Measurements from ENCODE around the gene GPRASP2. TPM values are rescaled to one million over a fixed set of nuclear protein-coding genes. Genes with fewer than 3 reads are reported as not detected.
"Not testable (repeated sequence)": the region's sequence is repeated elsewhere in the genome, so short reads cannot be mapped to it uniquely, and the experiment has no call there.

GPRASP2 gene
- total RNA-seq, 3 donors from 2014 or later: 8.0 to 16.2 (median 13.1) TPM

DNA sequence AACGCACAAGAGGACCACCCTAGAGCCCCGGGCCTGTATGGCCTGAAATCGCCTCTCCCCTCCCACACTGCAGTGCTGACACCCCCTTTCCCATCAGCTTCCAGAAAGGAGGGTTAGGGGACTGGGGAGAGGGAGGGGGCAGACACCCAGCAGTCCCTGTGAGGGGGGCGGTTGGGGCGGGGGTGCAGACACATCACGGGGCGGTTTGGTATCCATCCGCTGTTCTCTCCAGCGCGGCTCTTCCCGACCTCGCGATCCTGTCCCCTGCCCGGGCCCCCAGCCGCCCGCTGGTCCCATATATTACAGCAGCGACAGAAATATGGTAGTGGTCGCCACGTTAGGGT lies 404 bp upstream of the GPRASP2 start:
- Histone ChIP-seq H3K27ac (peak overlapping the region; percentile 88 to 92), H3K9me3 (no peaks in the 10 kb centered on the region), H3K36me3 (no peaks in the 10 kb centered on the region), H3K4me1 (no peaks in the 10 kb centered on the region), H3K27me3 (peaks cover 0 to 14% of the 10 kb centered on the region in 2 donors), H3K4me3 (peak overlapping the region; percentile 61 to 82 (median 66))
- DNase-seq (ENCODE audit: low spot score in 2 of 2): no peak
- TF ChIP-seq POLR2AphosphoS5 (IDR thresholded peaks at IDR 0.05) (no peak), POLR2A (IDR thresholded peaks at IDR 0.05) (no peak)
- TF ChIP-seq, protein P1, sequence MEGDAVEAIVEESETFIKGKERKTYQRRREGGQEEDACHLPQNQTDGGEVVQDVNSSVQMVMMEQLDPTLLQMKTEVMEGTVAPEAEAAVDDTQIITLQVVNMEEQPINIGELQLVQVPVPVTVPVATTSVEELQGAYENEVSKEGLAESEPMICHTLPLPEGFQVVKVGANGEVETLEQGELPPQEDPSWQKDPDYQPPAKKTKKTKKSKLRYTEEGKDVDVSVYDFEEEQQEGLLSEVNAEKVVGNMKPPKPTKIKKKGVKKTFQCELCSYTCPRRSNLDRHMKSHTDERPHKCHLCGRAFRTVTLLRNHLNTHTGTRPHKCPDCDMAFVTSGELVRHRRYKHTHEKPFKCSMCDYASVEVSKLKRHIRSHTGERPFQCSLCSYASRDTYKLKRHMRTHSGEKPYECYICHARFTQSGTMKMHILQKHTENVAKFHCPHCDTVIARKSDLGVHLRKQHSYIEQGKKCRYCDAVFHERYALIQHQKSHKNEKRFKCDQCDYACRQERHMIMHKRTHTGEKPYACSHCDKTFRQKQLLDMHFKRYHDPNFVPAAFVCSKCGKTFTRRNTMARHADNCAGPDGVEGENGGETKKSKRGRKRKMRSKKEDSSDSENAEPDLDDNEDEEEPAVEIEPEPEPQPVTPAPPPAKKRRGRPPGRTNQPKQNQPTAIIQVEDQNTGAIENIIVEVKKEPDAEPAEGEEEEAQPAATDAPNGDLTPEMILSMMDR (IDR thresholded peaks at IDR 0.05): no peak
- intact Hi-C loops (cut with DNase I; ENCODE audit: low total_unique reads): no loop called here

DNA sequence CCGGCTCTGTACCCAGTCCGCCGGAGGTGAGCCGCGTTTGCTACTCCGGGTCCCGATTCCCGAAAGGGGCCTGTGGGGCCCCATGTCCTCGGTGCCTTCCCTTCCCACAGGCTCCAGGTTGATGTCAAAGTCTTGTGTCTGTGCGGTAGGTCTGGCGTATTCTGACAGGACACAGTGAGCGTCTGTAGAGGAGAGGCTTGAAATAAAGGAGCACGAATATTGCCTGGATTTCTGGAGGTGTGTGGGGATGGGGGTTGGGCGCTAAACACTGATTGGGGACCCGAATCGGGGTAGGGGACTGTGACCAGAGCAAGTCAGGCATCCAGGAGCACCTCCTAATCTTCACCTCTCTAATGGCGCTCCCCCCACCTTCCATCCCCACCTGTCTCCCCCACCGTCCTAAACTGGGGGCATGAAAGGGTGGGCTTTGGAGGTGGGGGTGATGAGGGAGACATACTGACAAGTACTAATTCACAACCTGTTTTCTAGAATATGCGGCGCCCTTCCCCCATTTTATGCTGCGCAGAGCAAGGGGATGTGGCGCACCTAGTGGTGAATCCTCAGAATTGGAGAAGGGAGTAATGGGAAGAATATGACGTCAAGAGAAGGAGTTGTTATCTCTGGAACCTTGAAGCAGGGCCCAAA lies 855 bp downstream of the GPRASP2 start:
- Histone ChIP-seq H3K4me3 (peak overlapping the region; percentile 61 to 82 (median 66)), H3K27ac (peak overlapping the region; percentile 88 to 92), H3K27me3 (peaks cover 0 to 14% of the 10 kb centered on the region in 2 donors), H3K4me1 (no peaks in the 10 kb centered on the region), H3K36me3 (no peaks in the 10 kb centered on the region), H3K9me3 (no peaks in the 10 kb centered on the region)
- intact Hi-C loops (cut with DNase I; ENCODE audit: low total_unique reads): no loop called here
- peak; percentile 53 to 59 for DNase-seq (ENCODE audit: low spot score in 2 of 2)
- no peak for TF ChIP-seq POLR2A (IDR thresholded peaks at IDR 0.05)
- TF ChIP-seq POLR2AphosphoS5 (IDR thresholded peaks at IDR 0.05): peak in 2 of 3 donors; percentile 36 to 56
- TF ChIP-seq, protein P1 (IDR thresholded peaks at IDR 0.05): peak; percentile 60 to 67 (median 65)

DNA sequence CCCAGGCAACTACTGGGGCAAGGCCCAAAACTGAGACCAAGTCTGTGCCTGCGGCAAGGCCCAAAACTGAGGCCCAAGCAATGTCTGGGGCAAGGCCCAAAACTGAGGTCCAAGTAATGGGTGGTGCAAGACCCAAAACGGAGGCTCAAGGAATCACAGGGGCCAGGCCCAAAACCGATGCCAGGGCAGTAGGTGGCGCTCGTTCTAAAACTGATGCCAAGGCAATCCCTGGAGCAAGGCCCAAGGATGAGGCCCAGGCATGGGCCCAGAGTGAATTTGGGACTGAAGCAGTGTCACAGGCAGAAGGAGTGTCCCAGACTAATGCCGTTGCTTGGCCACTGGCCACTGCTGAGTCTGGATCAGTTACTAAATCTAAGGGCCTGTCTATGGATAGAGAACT lies 2.7 kb downstream of the GPRASP2 start:
- Histone ChIP-seq H3K27ac (no peak overlapping the region), H3K36me3 (no peaks in the 10 kb centered on the region), H3K9me3 (no peaks in the 10 kb centered on the region), H3K27me3 (peaks cover 0 to 14% of the 10 kb centered on the region in 2 donors), H3K4me1 (no peaks in the 10 kb centered on the region), H3K4me3 (no peak overlapping the region)
- intact Hi-C loops (cut with DNase I; ENCODE audit: low total_unique reads): no loop called here
- TF ChIP-seq POLR2A (IDR thresholded peaks at IDR 0.05) (no peak), POLR2AphosphoS5 (IDR thresholded peaks at IDR 0.05) (no peak)
- TF ChIP-seq, protein P1 (IDR thresholded peaks at IDR 0.05): no peak
- DNase-seq (ENCODE audit: low spot score in 2 of 2): no peak

DNA sequence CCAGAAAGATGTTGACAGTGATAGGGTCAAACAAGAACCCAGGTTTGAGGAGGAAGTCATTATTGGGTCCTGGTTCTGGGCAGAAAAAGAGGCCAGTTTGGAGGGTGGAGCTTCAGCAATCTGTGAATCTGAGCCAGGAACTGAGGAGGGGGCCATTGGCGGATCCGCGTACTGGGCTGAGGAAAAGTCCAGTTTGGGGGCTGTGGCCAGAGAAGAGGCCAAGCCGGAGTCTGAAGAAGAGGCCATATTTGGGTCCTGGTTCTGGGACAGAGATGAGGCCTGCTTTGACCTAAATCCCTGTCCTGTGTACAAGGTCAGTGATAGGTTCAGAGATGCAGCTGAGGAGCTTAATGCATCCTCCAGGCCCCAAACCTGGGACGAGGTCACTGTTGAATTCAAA lies 3.7 kb downstream of the GPRASP2 start:
- peaks cover 0 to 14% of the 10 kb centered on the region in 2 donors for H3K27me3 ChIP-seq
- H3K27ac ChIP-seq: no peak overlapping the region
- H3K36me3 ChIP-seq: no peaks in the 10 kb centered on the region
- no peaks in the 10 kb centered on the region for H3K9me3 ChIP-seq
- TF ChIP-seq POLR2AphosphoS5 (IDR thresholded peaks at IDR 0.05) (no peak), POLR2A (IDR thresholded peaks at IDR 0.05) (no peak)
- TF ChIP-seq, protein P1 (IDR thresholded peaks at IDR 0.05): no peak
- no peak overlapping the region for H3K4me3 ChIP-seq
- no peak for DNase-seq (ENCODE audit: low spot score in 2 of 2)
- intact Hi-C loops (cut with DNase I; ENCODE audit: low total_unique reads): no loop called here
- H3K4me1 ChIP-seq: no peaks in the 10 kb centered on the region

DNA sequence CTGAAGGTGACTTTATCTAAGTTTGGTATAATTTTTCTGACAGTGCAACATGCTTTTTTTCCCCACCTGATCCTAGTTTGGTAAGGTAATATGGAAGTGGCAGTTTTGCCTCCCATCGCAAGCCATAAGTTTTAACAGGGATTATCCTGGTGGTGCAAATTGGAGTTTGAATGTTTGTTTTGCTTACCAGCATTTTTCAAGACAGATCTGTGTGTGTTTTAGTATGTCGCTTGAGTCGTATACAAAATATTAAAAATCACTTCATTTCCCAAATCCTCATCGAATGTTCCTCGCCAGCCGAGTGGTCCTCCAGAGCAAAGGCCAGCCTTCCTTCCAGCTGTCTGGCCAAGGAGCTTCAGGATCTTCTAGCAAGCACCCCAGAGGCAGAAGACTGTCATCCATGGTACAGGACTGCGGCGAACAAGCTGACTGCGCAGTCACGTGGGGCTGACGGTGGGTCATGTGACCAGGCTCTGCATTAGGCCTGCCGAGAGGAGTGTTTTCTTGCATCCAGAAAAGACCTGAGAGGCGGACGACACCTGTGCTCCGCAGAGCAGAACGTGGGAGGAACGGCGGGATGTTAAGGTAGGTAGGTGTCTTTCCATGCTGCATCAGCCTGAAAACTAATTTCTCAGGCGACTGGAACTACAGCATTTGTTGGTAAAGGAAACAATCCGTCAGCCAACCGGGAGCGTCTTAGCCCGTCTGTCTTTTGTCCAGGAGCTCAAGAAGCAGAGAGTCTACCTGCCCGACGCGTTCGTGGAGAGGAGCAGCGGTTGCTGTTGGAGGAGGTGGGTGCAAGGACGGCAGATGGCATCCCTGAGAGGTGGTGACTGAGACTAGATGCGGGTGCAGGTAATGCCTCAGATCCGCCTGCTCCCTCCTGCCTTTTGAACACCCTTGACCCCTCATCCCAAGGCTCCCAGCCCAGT lies 8.3 kb downstream of the GPRASP2 start, which contains the start of gene GPRASP3:
Gene GPRASP3, plus strand, starts transcription at position 507 of the 932 bp plus-strand sequence. CDS start 28,253 bp downstream, outside the sequence.
- Histone ChIP-seq H3K4me3 (peak within 1 kb of the TSS; percentile 31 to 59 (median 43)), H3K36me3 (no peaks in the 10 kb centered on the region), H3K27ac (peak within 1 kb of the TSS in 1 of 2 donors; percentile 14), H3K4me1 (no peaks in the 10 kb centered on the region), H3K9me3 (no peaks in the 10 kb centered on the region), H3K27me3 (peaks cover 0 to 14% of the 10 kb centered on the region in 2 donors)
- intact Hi-C loops (cut with DNase I; ENCODE audit: low total_unique reads): no loop called here
- DNase-seq (ENCODE audit: low spot score in 2 of 2): peak; percentile 68 to 72
- TF ChIP-seq POLR2A (IDR thresholded peaks at IDR 0.05) (no peak), POLR2AphosphoS5 (IDR thresholded peaks at IDR 0.05) (peak in 1 of 3 donors; percentile 50)
- TF ChIP-seq, protein P1 (IDR thresholded peaks at IDR 0.05): no peak

DNA sequence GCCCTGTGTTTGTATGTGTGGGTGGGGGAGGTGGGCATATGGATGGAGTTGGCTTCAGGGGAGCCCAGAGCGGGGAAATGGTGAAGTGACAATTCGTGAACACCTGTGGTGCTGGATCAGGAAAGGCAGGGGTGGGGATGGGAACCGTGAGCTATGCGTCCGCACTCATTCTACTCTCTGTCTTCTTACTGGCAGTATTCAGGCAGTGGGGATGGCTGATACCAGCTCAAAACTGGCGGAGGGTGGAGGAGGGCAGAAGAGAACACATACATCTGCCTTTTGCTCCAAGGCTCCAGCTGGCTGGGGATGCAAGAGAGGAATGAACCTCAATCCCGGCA lies 8.9 kb downstream of the GPRASP2 start:
- H3K9me3 ChIP-seq; H3K4me1 ChIP-seq; H3K36me3 ChIP-seq; DNase-seq (ENCODE audit: low spot score in 2 of 2); H3K27ac ChIP-seq; intact Hi-C loops (cut with DNase I; ENCODE audit: low total_unique reads): not testable (repeated sequence)
- Histone ChIP-seq H3K4me3 (peak overlapping the region; percentile 31 to 59 (median 43)), H3K27me3 (peaks cover 0 to 20% of the 10 kb centered on the region in 2 donors)
